Sigmoid colon (tissue), 7 donors: Measurements from ENCODE around the gene TBPL2. TPM values are rescaled to one million over a fixed set of nuclear protein-coding genes. Genes with fewer than 3 reads are reported as not detected.
A peak's percentile ranks its signal among the peaks of the same experiment; 100 is the strongest.

Experiments
- DNase-seq: peaks from one replicate; pipeline ENCODE4 v3.0.0-alpha.2; 2019
- H3K27ac ChIP-seq, 4 donors: fragments of 200-600 bp; sonication (generic); one replicate each; pipeline ENCODE4 v1.5.1; 2016 to 2019; ENCODE audit warnings: mild to moderate bottlenecking in 1 of 4
- H3K27me3 ChIP-seq, 3 donors: fragments of 200-600 bp; sonication (generic); one replicate each; pipeline ENCODE4 v1.5.1; 2019; ENCODE audit warnings: mild to moderate bottlenecking in 1 of 3
- H3K36me3 ChIP-seq, 4 donors: fragments of 200-600 bp; sonication (generic); one replicate each; pipeline ENCODE4 v1.5.1; 2016 to 2019
- H3K4me1 ChIP-seq, 4 donors: fragments of 200-600 bp; sonication (generic); one replicate each; pipeline ENCODE4 v1.5.1; 2017 to 2019
- H3K4me3 ChIP-seq, 4 donors: fragments of 200-600 bp; sonication (generic); one replicate each; pipeline ENCODE4 v1.5.1; 2017 to 2019; ENCODE audit warnings: mild to moderate bottlenecking in 2 of 4, moderate library complexity in 1 of 4
- H3K9me3 ChIP-seq, 4 donors: fragments of 200-600 bp in 3 of 4; sonication (generic) in 3 of 4; one replicate each; pipeline versions ENCODE4 v1.5.1 to v1.6.1; 2013 to 2019
- CTCF ChIP-seq, 4 experiments: fragments of 450-650 bp in 3 of 4; fragments of 200-600 bp in 1 of 4; IDR thresholded peaks; one replicate each; pipeline ENCODE4 v1.5.1; 2016 to 2019; ENCODE audit warnings: antibody characterized with exemption in 4 of 4, mild to moderate bottlenecking in 3 of 4, moderate library complexity in 2 of 4
- EP300 ChIP-seq, 4 donors: sonication (generic); formaldehyde crosslinking; IDR thresholded peaks; one replicate each; pipeline ENCODE4 v1.6.1; 2017; ENCODE audit warnings: antibody characterized with exemption in 4 of 4
- POLR2A ChIP-seq, 2 donors: fragments of 450-650 bp; IDR thresholded peaks; one replicate each; pipeline ENCODE4 v1.6.1; 2016; ENCODE audit warnings: antibody characterized with exemption in 2 of 2, mild to moderate bottlenecking in 2 of 2, moderate library complexity in 2 of 2
- POLR2AphosphoS5 ChIP-seq, 4 donors: sonication (generic); formaldehyde crosslinking; IDR thresholded peaks; one replicate each; pipeline ENCODE4 v1.6.1; 2017; ENCODE audit warnings: antibody characterized with exemption in 4 of 4
- WGBS, 2 donors: extraction: QIAGEN DNeasy Blood & Tissue Kit; methylation state at CpG; one replicate each; pipeline ENCODE4 v1.1.7; 2013; 5-methylcytosine and 5-hydroxymethylcytosine counted together
- intact Hi-C: fragments of 100-400 bp; cut with DNase I; formaldehyde crosslinking; loops from one replicate; pipeline ENCODE4 v1.15.1; 2023
- polyA plus RNA-seq, 3 donors: library from polyadenylated mRNA; stranded (reverse); fragments of 200-250 nt; gene quantifications; one replicate each; pipeline ENCODE4 v1.2.3, GENCODE V29; 2013
- total RNA-seq, 4 donors: library from RNA; depleted of rRNA; stranded (reverse); fragments of >200 nt; gene quantifications; one replicate each; pipeline ENCODE4 v1.1.0, GENCODE V29; 2016
- donor health status: healthy with polysubstance abuse.
- donor health status: Bipolar disorder and iron deficiency.
- donor health status: healthy.

Gene TBPL2
- total and polyA plus RNA-seq, 7 donors = not detected

- no peak overlapping the region for H3K4me3 ChIP-seq
- peak overlapping the region in 3 of 4 donors; percentile 38 to 43 (median 39) for H3K27ac ChIP-seq
- 93% methylated on average over 1 of the region's 1 CpG for WGBS, 2 donors
- no peaks in the 10 kb centered on the region for H3K9me3 ChIP-seq
- DNase-seq = no peak
- TF ChIP-seq POLR2A (IDR thresholded peaks at IDR 0.05) (no peak), EP300 (IDR thresholded peaks at IDR 0.05) (no peak), POLR2AphosphoS5 (IDR thresholded peaks at IDR 0.05) (no peak), CTCF (IDR thresholded peaks at IDR 0.05) (no peak)
- peaks cover 0 to 15% (median 11%) of the 10 kb centered on the region in 4 donors for H3K4me1 ChIP-seq
- intact Hi-C loops = no loop called here
- no peaks in the 10 kb centered on the region for H3K27me3 ChIP-seq
- H3K36me3 ChIP-seq = peaks cover 0 to 31% (median 2%) of the 10 kb centered on the region in 4 donors
These were observed 41.2 kb downstream of the TBPL2 start for GRCh38 chr14:55399183-55399582.

- H3K27ac ChIP-seq = peak overlapping the region in 3 of 4 donors; percentile 38 to 43 (median 39)
- WGBS, 2 donors = 88 to 91% methylated on average over 5 of the region's 5 CpGs
- H3K36me3 ChIP-seq = peaks cover 0 to 33% (median 2%) of the 10 kb centered on the region in 4 donors
- H3K27me3 ChIP-seq = no peaks in the 10 kb centered on the region
- TF ChIP-seq POLR2A (IDR thresholded peaks at IDR 0.05) (no peak), CTCF (IDR thresholded peaks at IDR 0.05) (no peak), POLR2AphosphoS5 (IDR thresholded peaks at IDR 0.05) (peak in 2 of 4 donors; percentile 35 to 62), EP300 (IDR thresholded peaks at IDR 0.05) (no peak)
- peaks cover 0 to 15% (median 11%) of the 10 kb centered on the region in 4 donors for H3K4me1 ChIP-seq
- intact Hi-C loops = no loop called here
- no peaks in the 10 kb centered on the region for H3K9me3 ChIP-seq
- DNase-seq = no peak
- no peak overlapping the region for H3K4me3 ChIP-seq
These were observed 41.7 kb downstream of the TBPL2 start for GRCh38 chr14:55398679-55399078.

GRCh38 chr14:55389330-55389729 is 51.1 kb downstream of the TBPL2 start:
- Histone ChIP-seq H3K27ac (peak overlapping the region; percentile 45 to 77 (median 68)), H3K4me1 (peaks cover 0 to 20% (median 14%) of the 10 kb centered on the region in 4 donors), H3K4me3 (no peak overlapping the region), H3K27me3 (no peaks in the 10 kb centered on the region), H3K9me3 (no peaks in the 10 kb centered on the region), H3K36me3 (peaks cover 0 to 41% (median 5%) of the 10 kb centered on the region in 4 donors)
- TF ChIP-seq POLR2A (IDR thresholded peaks at IDR 0.05) (no peak), EP300 (IDR thresholded peaks at IDR 0.05) (peak in 2 of 4 donors; percentile 29 to 78), POLR2AphosphoS5 (IDR thresholded peaks at IDR 0.05) (peak in 3 of 4 donors; percentile 30 to 72 (median 50)), CTCF (IDR thresholded peaks at IDR 0.05) (no peak)
- WGBS, 2 donors = 81 to 84% methylated on average over 4 of the region's 4 CpGs
- intact Hi-C loops = no loop called here
- no peak for DNase-seq

GRCh38 chr14:55388160-55388559 is 52.3 kb downstream of the TBPL2 start:
- intact Hi-C loops = no loop called here
- Histone ChIP-seq H3K4me3 (no peak overlapping the region), H3K27me3 (no peaks in the 10 kb centered on the region), H3K9me3 (no peaks in the 10 kb centered on the region), H3K4me1 (peaks cover 0 to 20% (median 18%) of the 10 kb centered on the region in 4 donors), H3K36me3 (peaks cover 0 to 45% (median 5%) of the 10 kb centered on the region in 4 donors), H3K27ac (peak overlapping the region in 2 of 4 donors; percentile 67 to 77)
- TF ChIP-seq POLR2A (IDR thresholded peaks at IDR 0.05) (no peak), CTCF (IDR thresholded peaks at IDR 0.05) (no peak)
- no peak for DNase-seq

- Histone ChIP-seq H3K36me3 (peaks cover 0 to 49% (median 5%) of the 10 kb centered on the region in 4 donors), H3K27me3 (no peaks in the 10 kb centered on the region), H3K9me3 (no peaks in the 10 kb centered on the region), H3K4me1 (peaks cover 0 to 26% (median 21%) of the 10 kb centered on the region in 4 donors), H3K4me3 (no peak overlapping the region), H3K27ac (no peak overlapping the region)
- no peak for TF ChIP-seq EP300 (IDR thresholded peaks at IDR 0.05)
- TF ChIP-seq POLR2A (IDR thresholded peaks at IDR 0.05) = no peak
- TF ChIP-seq CTCF (IDR thresholded peaks at IDR 0.05) = no peak
- no peak for TF ChIP-seq POLR2AphosphoS5 (IDR thresholded peaks at IDR 0.05)
- 98% methylated on average over 4 of the region's 4 CpGs for WGBS, 2 donors
- no peak for DNase-seq
- intact Hi-C loops = no loop called here
These were observed 53.3 kb downstream of the TBPL2 start for GRCh38 chr14:55387121-55387520.
